ENCODE measurements around the gene ADIG. TPM values are rescaled to one million over a fixed set of nuclear protein-coding genes. Genes with fewer than 3 reads are reported as not detected.

ADIG gene
- total RNA-seq, 1 experiment from 2014 or later, result not detected

GRCh38 chr20:38624084-38624483, 43.1 kb downstream of the ADIG start:
- TF ChIP-seq CTCF (IDR thresholded peaks at IDR 0.05; ENCODE audit: unreplicated experiment), result no peak
- DNase-seq, result no peak
- intact Hi-C loops (cut with micrococcal nuclease; ENCODE audit: unreplicated experiment), result no loop called here
- Mint-ChIP-seq H3K36me3 (ENCODE audit: insufficient read depth, unreplicated experiment) (peaks cover 6% of the 10 kb centered on the region), H3K27ac (ENCODE audit: unreplicated experiment) (no peak overlapping the region), H3K4me3 (ENCODE audit: low read depth, unreplicated experiment) (no peak overlapping the region), H3K4me1 (ENCODE audit: low read depth, unreplicated experiment) (no peaks in the 10 kb centered on the region), H3K9me3 (ENCODE audit: low read depth, unreplicated experiment) (no peaks in the 10 kb centered on the region), H3K27me3 (ENCODE audit: unreplicated experiment) (no peaks in the 10 kb centered on the region)
- no TSS peak for BruUV-seq (replicated peaks)
- CTCF ChIA-PET, result no interaction called here

- Mint-ChIP-seq H3K27me3 (ENCODE audit: unreplicated experiment) (no peaks in the 10 kb centered on the region), H3K4me1 (ENCODE audit: low read depth, unreplicated experiment) (peaks cover 7% of the 10 kb centered on the region), H3K36me3 (ENCODE audit: insufficient read depth, unreplicated experiment) (peaks cover 10% of the 10 kb centered on the region), H3K4me3 (ENCODE audit: low read depth, unreplicated experiment) (no peak overlapping the region), H3K27ac (ENCODE audit: unreplicated experiment) (no peak overlapping the region), H3K9me3 (ENCODE audit: low read depth, unreplicated experiment) (no peaks in the 10 kb centered on the region)
- no peak for DNase-seq
- TF ChIP-seq CTCF (IDR thresholded peaks at IDR 0.05; ENCODE audit: unreplicated experiment), result no peak
- no TSS peak for BruUV-seq (replicated peaks)
- CTCF ChIA-PET, result no interaction called here
- intact Hi-C loops (cut with micrococcal nuclease; ENCODE audit: unreplicated experiment), result no loop called here
Observed at GRCh38 chr20:38625896-38626295, 44.9 kb downstream of the ADIG start.

GRCh38 chr20:38626921-38627659, 46.1 kb downstream of the ADIG start:
- peaks cover 16% of the 10 kb centered on the region for H3K36me3 Mint-ChIP-seq (ENCODE audit: insufficient read depth, unreplicated experiment)
- H3K27ac Mint-ChIP-seq (ENCODE audit: unreplicated experiment), result no peak overlapping the region
- H3K9me3 Mint-ChIP-seq (ENCODE audit: low read depth, unreplicated experiment), result no peaks in the 10 kb centered on the region
- H3K27me3 Mint-ChIP-seq (ENCODE audit: unreplicated experiment), result no peaks in the 10 kb centered on the region
- intact Hi-C loops (cut with micrococcal nuclease; ENCODE audit: unreplicated experiment), result no loop called here
- no peak for DNase-seq
- CTCF ChIA-PET, result no interaction called here
- H3K4me1 Mint-ChIP-seq (ENCODE audit: low read depth, unreplicated experiment), result peaks cover 14% of the 10 kb centered on the region
- BruUV-seq (replicated peaks), result no TSS peak
- H3K4me3 Mint-ChIP-seq (ENCODE audit: low read depth, unreplicated experiment), result no peak overlapping the region
- no peak for TF ChIP-seq CTCF (IDR thresholded peaks at IDR 0.05; ENCODE audit: unreplicated experiment)

- peaks cover 17% of the 10 kb centered on the region for H3K4me1 Mint-ChIP-seq (ENCODE audit: low read depth, unreplicated experiment)
- peak; percentile 50 for DNase-seq
- CTCF ChIA-PET, result interaction anchor here (1.0 to 1.1 kb wide), 3 partner anchors 14 to 225 kb away, joined by 3 read pairs; no protein-coding TSS in a partner anchor
- intact Hi-C loops (cut with micrococcal nuclease; ENCODE audit: unreplicated experiment), result no loop called here
- no peak overlapping the region for H3K4me3 Mint-ChIP-seq (ENCODE audit: low read depth, unreplicated experiment)
- no peak overlapping the region for H3K27ac Mint-ChIP-seq (ENCODE audit: unreplicated experiment)
- no TSS peak for BruUV-seq (replicated peaks)
- H3K27me3 Mint-ChIP-seq (ENCODE audit: unreplicated experiment), result no peaks in the 10 kb centered on the region
- TF ChIP-seq CTCF (IDR thresholded peaks at IDR 0.05; ENCODE audit: unreplicated experiment), result no peak
- H3K36me3 Mint-ChIP-seq (ENCODE audit: insufficient read depth, unreplicated experiment), result peaks cover 21% of the 10 kb centered on the region
- no peaks in the 10 kb centered on the region for H3K9me3 Mint-ChIP-seq (ENCODE audit: low read depth, unreplicated experiment)
Observed at GRCh38 chr20:38628580-38629470, 47.8 kb downstream of the ADIG start.

All from Calu3 (cell line).